CD4-positive, alpha-beta T cell treated with Interferon alpha-2 for 1 hour (primary cell): ENCODE measurements around the gene RASGRF1.

Source experiments
- DNase-seq, 2 donors: peaks; one replicate each; pipeline ENCODE4 v3.0.0-alpha.2; 2020 to 2022

RASGRF1 gene

GRCh38 chr15:79066391-79067071 is 24.0 kb downstream of the RASGRF1 start:
- no peak for DNase-seq

- no peak for DNase-seq
Observed at GRCh38 chr15:79065706-79066376, 24.7 kb downstream of the RASGRF1 start.

- no peak for DNase-seq
Observed at GRCh38 chr15:79065361-79065705, 25.2 kb downstream of the RASGRF1 start.

- DNase-seq = no peak
Observed at GRCh38 chr15:79064496-79064895, 26.1 kb downstream of the RASGRF1 start.

GRCh38 chr15:79060175-79060574 is 30.4 kb downstream of the RASGRF1 start:
- DNase-seq = no peak

GRCh38 chr15:79059081-79059572 is 31.5 kb downstream of the RASGRF1 start:
- DNase-seq = no peak

GRCh38 chr15:79058260-79058850 is 32.2 kb downstream of the RASGRF1 start:
- no peak for DNase-seq

- no peak for DNase-seq
Observed at GRCh38 chr15:79057050-79057449, 33.5 kb downstream of the RASGRF1 start.

- DNase-seq = no peak
Observed at GRCh38 chr15:79054350-79054749, 36.2 kb downstream of the RASGRF1 start.

- DNase-seq = no peak
Observed at GRCh38 chr15:79053894-79054293, 36.7 kb downstream of the RASGRF1 start.

GRCh38 chr15:79051941-79052731 is 38.4 kb downstream of the RASGRF1 start:
- no peak for DNase-seq

- DNase-seq = no peak
Observed at GRCh38 chr15:79051029-79051428, 39.6 kb downstream of the RASGRF1 start.

GRCh38 chr15:79050341-79050740 is 40.2 kb downstream of the RASGRF1 start:
- no peak for DNase-seq

GRCh38 chr15:79049416-79049815 is 41.2 kb downstream of the RASGRF1 start:
- DNase-seq = no peak

GRCh38 chr15:79047676-79048439 is 42.7 kb downstream of the RASGRF1 start:
- no peak for DNase-seq

- DNase-seq = no peak
Observed at GRCh38 chr15:79046691-79047404, 43.7 kb downstream of the RASGRF1 start.

- DNase-seq = no peak
Observed at GRCh38 chr15:79045041-79045440, 45.5 kb downstream of the RASGRF1 start.

- DNase-seq = no peak
Observed at GRCh38 chr15:79042213-79042928, 48.2 kb downstream of the RASGRF1 start.

- DNase-seq = no peak
Observed at GRCh38 chr15:79041601-79042168, 48.9 kb downstream of the RASGRF1 start.

GRCh38 chr15:79037848-79038247 is 52.7 kb downstream of the RASGRF1 start:
- DNase-seq = no peak

GRCh38 chr15:79036323-79036722 is 54.3 kb downstream of the RASGRF1 start:
- DNase-seq = no peak
